Measurements from ENCODE around the gene DLGAP1.

- TF ChIP-seq CTCF (IDR thresholded peaks at IDR 0.05), result no peak
- TF ChIP-seq EP300 (IDR thresholded peaks at IDR 0.05), result no peak
These were observed 579.1 kb downstream of the DLGAP1 start for GRCh38 chr18:3875961-3876360.
